SK-N-SH (cell line): Measurements from ENCODE around the gene OCA2.

ENCODE experiments used
- CHD2 ChIP-seq: fragments of 150-350 bp; IDR thresholded peaks from 2 replicates; pipeline ENCODE4 v1.6.1; 2018; ENCODE audit warnings: low read length; ENCODE audit not compliant: partially characterized antibody
- EZH2phosphoT487 ChIP-seq: fragments of 200-600 bp; sonication (generic); IDR thresholded peaks from 2 replicates; pipeline ENCODE4 v1.6.1; 2017; ENCODE audit warnings: low read depth, mixed run types, mild to moderate bottlenecking, antibody characterized with exemption, moderate library complexity, borderline replicate concordance
- FOXM1 ChIP-seq: IDR thresholded peaks from 2 replicates; pipeline ENCODE4 v1.4.0; 2012; ENCODE audit warnings: low read depth, mild to moderate bottlenecking
- POLR2AphosphoS5 ChIP-seq: IDR thresholded peaks from 2 replicates; pipeline ENCODE4 v1.6.1; 2012; ENCODE audit warnings: low read depth, low read length
- SIN3A ChIP-seq: IDR thresholded peaks from 2 replicates; pipeline ENCODE4 v1.6.1; 2012; ENCODE audit warnings: low read depth, mild to moderate bottlenecking, low read length, moderate library complexity, borderline replicate concordance
- SMC3 ChIP-seq: IDR thresholded peaks from 2 replicates; pipeline ENCODE4 v1.6.1; 2012; ENCODE audit warnings: low read depth, low read length, improper control_type of control experiment
- TF ChIP-seq, protein P1 (sequence below): IDR thresholded peaks from 2 replicates; pipeline ENCODE4 v1.4.0; 2012; ENCODE audit warnings: low read depth, borderline replicate concordance
- TF ChIP-seq, protein P2 (sequence below): IDR thresholded peaks from 2 replicates; pipeline ENCODE4; 2012
- TF ChIP-seq, protein P3 (sequence below): fragments of 200-600 bp; sonication (generic); IDR thresholded peaks from 2 replicates; pipeline ENCODE4 v1.6.1; 2017; ENCODE audit warnings: antibody characterized with exemption, mild to moderate bottlenecking, moderate library complexity
- TF ChIP-seq, protein P4 (sequence below): IDR thresholded peaks from 2 replicates; pipeline ENCODE4 v1.4.0; 2012; ENCODE audit warnings: low read depth, borderline replicate concordance
- TF ChIP-seq, protein P5 (sequence below): fragments of 150-350 bp; IDR thresholded peaks from 2 replicates; pipeline ENCODE4 v1.6.1; 2016; ENCODE audit warnings: mild to moderate bottlenecking, low read depth, low read length

DNA sequence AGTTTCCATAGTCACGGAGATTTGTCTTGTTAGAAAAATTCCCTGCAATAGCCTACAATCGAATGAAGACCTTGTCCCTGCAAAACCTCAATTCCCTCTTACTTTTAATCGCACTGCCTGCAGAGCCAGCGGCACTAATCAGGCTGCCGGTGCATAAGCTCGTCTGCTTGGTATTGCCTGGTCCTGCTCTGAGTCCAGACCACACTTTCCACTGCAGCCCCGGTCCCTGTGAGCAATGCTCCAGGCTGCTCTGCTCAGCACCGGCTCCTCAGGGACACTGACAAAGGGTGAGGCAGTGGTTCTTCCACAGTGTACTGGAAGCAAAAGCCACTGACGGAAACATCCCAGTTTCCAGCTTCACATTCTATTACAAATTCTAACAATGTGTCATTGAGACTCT lies 164.3 kb downstream of the OCA2 start:
- TF ChIP-seq CHD2 (no peak), POLR2AphosphoS5 (no peak), SMC3 (no peak), EZH2phosphoT487 (no peak), FOXM1 (no peak), SIN3A (no peak)
- TF ChIP-seq, protein P1, sequence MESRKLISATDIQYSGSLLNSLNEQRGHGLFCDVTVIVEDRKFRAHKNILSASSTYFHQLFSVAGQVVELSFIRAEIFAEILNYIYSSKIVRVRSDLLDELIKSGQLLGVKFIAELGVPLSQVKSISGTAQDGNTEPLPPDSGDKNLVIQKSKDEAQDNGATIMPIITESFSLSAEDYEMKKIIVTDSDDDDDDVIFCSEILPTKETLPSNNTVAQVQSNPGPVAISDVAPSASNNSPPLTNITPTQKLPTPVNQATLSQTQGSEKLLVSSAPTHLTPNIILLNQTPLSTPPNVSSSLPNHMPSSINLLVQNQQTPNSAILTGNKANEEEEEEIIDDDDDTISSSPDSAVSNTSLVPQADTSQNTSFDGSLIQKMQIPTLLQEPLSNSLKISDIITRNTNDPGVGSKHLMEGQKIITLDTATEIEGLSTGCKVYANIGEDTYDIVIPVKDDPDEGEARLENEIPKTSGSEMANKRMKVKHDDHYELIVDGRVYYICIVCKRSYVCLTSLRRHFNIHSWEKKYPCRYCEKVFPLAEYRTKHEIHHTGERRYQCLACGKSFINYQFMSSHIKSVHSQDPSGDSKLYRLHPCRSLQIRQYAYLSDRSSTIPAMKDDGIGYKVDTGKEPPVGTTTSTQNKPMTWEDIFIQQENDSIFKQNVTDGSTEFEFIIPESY, result no peak
- TF ChIP-seq, protein P2, sequence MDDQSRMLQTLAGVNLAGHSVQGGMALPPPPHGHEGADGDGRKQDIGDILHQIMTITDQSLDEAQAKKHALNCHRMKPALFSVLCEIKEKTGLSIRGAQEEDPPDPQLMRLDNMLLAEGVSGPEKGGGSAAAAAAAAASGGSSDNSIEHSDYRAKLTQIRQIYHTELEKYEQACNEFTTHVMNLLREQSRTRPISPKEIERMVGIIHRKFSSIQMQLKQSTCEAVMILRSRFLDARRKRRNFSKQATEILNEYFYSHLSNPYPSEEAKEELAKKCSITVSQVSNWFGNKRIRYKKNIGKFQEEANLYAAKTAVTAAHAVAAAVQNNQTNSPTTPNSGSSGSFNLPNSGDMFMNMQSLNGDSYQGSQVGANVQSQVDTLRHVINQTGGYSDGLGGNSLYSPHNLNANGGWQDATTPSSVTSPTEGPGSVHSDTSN, result no peak
- TF ChIP-seq, protein P3, sequence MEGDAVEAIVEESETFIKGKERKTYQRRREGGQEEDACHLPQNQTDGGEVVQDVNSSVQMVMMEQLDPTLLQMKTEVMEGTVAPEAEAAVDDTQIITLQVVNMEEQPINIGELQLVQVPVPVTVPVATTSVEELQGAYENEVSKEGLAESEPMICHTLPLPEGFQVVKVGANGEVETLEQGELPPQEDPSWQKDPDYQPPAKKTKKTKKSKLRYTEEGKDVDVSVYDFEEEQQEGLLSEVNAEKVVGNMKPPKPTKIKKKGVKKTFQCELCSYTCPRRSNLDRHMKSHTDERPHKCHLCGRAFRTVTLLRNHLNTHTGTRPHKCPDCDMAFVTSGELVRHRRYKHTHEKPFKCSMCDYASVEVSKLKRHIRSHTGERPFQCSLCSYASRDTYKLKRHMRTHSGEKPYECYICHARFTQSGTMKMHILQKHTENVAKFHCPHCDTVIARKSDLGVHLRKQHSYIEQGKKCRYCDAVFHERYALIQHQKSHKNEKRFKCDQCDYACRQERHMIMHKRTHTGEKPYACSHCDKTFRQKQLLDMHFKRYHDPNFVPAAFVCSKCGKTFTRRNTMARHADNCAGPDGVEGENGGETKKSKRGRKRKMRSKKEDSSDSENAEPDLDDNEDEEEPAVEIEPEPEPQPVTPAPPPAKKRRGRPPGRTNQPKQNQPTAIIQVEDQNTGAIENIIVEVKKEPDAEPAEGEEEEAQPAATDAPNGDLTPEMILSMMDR, result no peak
- TF ChIP-seq, protein P4, sequence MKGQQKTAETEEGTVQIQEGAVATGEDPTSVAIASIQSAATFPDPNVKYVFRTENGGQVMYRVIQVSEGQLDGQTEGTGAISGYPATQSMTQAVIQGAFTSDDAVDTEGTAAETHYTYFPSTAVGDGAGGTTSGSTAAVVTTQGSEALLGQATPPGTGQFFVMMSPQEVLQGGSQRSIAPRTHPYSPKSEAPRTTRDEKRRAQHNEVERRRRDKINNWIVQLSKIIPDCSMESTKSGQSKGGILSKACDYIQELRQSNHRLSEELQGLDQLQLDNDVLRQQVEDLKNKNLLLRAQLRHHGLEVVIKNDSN, result no peak
- TF ChIP-seq, protein P5, sequence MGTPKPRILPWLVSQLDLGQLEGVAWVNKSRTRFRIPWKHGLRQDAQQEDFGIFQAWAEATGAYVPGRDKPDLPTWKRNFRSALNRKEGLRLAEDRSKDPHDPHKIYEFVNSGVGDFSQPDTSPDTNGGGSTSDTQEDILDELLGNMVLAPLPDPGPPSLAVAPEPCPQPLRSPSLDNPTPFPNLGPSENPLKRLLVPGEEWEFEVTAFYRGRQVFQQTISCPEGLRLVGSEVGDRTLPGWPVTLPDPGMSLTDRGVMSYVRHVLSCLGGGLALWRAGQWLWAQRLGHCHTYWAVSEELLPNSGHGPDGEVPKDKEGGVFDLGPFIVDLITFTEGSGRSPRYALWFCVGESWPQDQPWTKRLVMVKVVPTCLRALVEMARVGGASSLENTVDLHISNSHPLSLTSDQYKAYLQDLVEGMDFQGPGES, result no peak
